GM18951 (cell line): ENCODE data around the gene TLE5.
A peak's percentile ranks its signal among the peaks of the same experiment; 100 is the strongest.
"Not testable (repeated sequence)": the region's sequence is repeated elsewhere in the genome, so short reads cannot be mapped to it uniquely, and the experiment has no call there.

Source experiments
- POLR2A ChIP-seq: IDR thresholded peaks from 4 replicates; pipeline ENCODE4 v1.6.1; 2011; ENCODE audit warnings: mild to moderate bottlenecking; ENCODE audit not compliant: insufficient read length, insufficient read depth; ENCODE audit errors: extremely low read depth
- in situ Hi-C: fragments of 300-500 bp; cut with MboI; formaldehyde crosslinking; loops from one replicate; pipeline ENCODE4 v1.12.0; 2022; ENCODE audit warnings: low sequenced_read_pairs, mixed read lengths, inconsistent platforms; ENCODE audit not compliant: unreplicated experiment

Gene TLE5

GRCh38 chr19:3039641-3040077 is 22.6 kb downstream of the TLE5 start:
- no peak for TF ChIP-seq POLR2A
- in situ Hi-C loops = no loop called here

- TF ChIP-seq POLR2A = no peak
- in situ Hi-C loops = no loop called here
These were observed 23.2 kb downstream of the TLE5 start for GRCh38 chr19:3039125-3039524.

GRCh38 chr19:3038214-3038613 is 24.1 kb downstream of the TLE5 start:
- in situ Hi-C loops = no loop called here
- no peak for TF ChIP-seq POLR2A

- in situ Hi-C loops = not testable (repeated sequence)
These were observed 25.2 kb downstream of the TLE5 start for GRCh38 chr19:3036977-3037544.

- TF ChIP-seq POLR2A = peak; percentile 44
- in situ Hi-C loops = no loop called here
These were observed 25.9 kb downstream of the TLE5 start for GRCh38 chr19:3036119-3036976.

- peak; percentile 71 for TF ChIP-seq POLR2A
- in situ Hi-C loops = no loop called here
These were observed 26.7 kb downstream of the TLE5 start for GRCh38 chr19:3035542-3036118.

GRCh38 chr19:3034656-3035541 is 27.4 kb downstream of the TLE5 start:
- in situ Hi-C loops = no loop called here

GRCh38 chr19:3034406-3034655 is 28.0 kb downstream of the TLE5 start:
- TF ChIP-seq POLR2A = no peak
- in situ Hi-C loops = no loop called here

More at GRCh38 chr19:3034656-3035541, 27.4 kb downstream of the TLE5 start:
- TF ChIP-seq POLR2A = no peak

GRCh38 chr19:3033595-3034405 is 28.5 kb downstream of the TLE5 start:
- no peak for TF ChIP-seq POLR2A
- in situ Hi-C loops = no loop called here

GRCh38 chr19:3031607-3031867 is 30.8 kb downstream of the TLE5 start:
- TF ChIP-seq POLR2A = no peak
- in situ Hi-C loops = no loop called here

- in situ Hi-C loops = no loop called here
- no peak for TF ChIP-seq POLR2A
These were observed 33.0 kb downstream of the TLE5 start, which contains the start of gene TLE2 for GRCh38 chr19:3029065-3029923. Gene TLE2 (minus strand): TSS chr19:3029280. CDS start chr19:3028904, 376 bp downstream.
